B cell (primary cell): ENCODE data around the gene BMP7. TPM values are rescaled to one million over a fixed set of nuclear protein-coding genes. Genes with fewer than 3 reads are reported as not detected.

Experiments used
- ATAC-seq: fragments of 200-7000 bp; cut with Tn5 transposase; one replicate; pipeline ENCODE4 v1.10.0; 2021; ENCODE audit warnings: low read depth, mild to moderate bottlenecking, moderate number of reproducible peaks, moderate library complexity
- CTCF ChIA-PET: fragments of 350-600 bp; sonication (Branson Sonifier 250); formaldehyde crosslinking; loops from one replicate; lab custom pipeline; 2021; ENCODE audit warnings: antibody characterized with exemption, inconsistent platforms; lab: Charles Lee
- POLR2A ChIA-PET: fragments of 350-600 bp; sonication (Branson Sonifier 250); formaldehyde crosslinking; loops from one replicate; lab custom pipeline; 2021; ENCODE audit warnings: antibody characterized with exemption; lab: Charles Lee
- DNase-seq: peaks from one replicate; pipeline ENCODE4 v3.0.0; 2013
- H2AFZ ChIP-seq: 2 replicates; pipeline ENCODE4 v1.6.1; 2012; ENCODE audit warnings: mild to moderate bottlenecking, low read depth, low read length; ENCODE audit not compliant: insufficient read depth, poor library complexity, severe bottlenecking
- H3K27ac ChIP-seq, 2 donors: 1 replicate in 1 of 2; 2 replicates in 1 of 2; pipeline ENCODE4 v1.5.1; 2012 to 2013; ENCODE audit warnings: low read length in 2 of 2, mild to moderate bottlenecking in 2 of 2, moderate library complexity in 1 of 2
- H3K27me3 ChIP-seq, 4 experiments: fragments of 200-600 bp in 1 of 4; sonication (generic) in 1 of 4; replicated peaks in 1 of 4; 1 replicate in 2 of 4; 2 replicates in 2 of 4; pipeline versions ENCODE4 v1.6.1 to v1.7.0; 2013 to 2016; ENCODE audit warnings: low read length in 3 of 4, mild to moderate bottlenecking in 2 of 4, mixed read lengths in 1 of 4, moderate library complexity in 1 of 4; ENCODE audit not compliant: insufficient read depth in 4 of 4, control insufficient read depth in 3 of 4; ENCODE audit errors: control extremely low read depth in 1 of 4
- H3K36me3 ChIP-seq, 2 experiments: replicated peaks in 1 of 2; 1 replicate in 1 of 2; 2 replicates in 1 of 2; pipeline versions ENCODE4 v1.6.1 to v1.7.1; 2013; ENCODE audit warnings: low read length in 1 of 2; ENCODE audit not compliant: insufficient read depth in 2 of 2, control insufficient read depth in 1 of 2; ENCODE audit errors: control extremely low read depth in 1 of 2, extremely low read depth in 1 of 2
- H3K4me1 ChIP-seq, 2 donors: fragments of 200-600 bp in 1 of 2; sonication (generic) in 1 of 2; 1 replicate in 1 of 2; 2 replicates in 1 of 2; pipeline versions ENCODE4 v1.5.1 to v1.6.1; 2013 to 2017; ENCODE audit warnings: low read length in 2 of 2; ENCODE audit not compliant: control insufficient read depth in 2 of 2, insufficient read depth in 2 of 2
- H3K4me2 ChIP-seq: replicated peaks from 2 replicates; pipeline ENCODE3; 2012; ENCODE audit warnings: mild to moderate bottlenecking, low read depth, low read length; ENCODE audit not compliant: poor library complexity, severe bottlenecking
- H3K4me3 ChIP-seq, 5 experiments: fragments of 200-600 bp in 1 of 5; sonication (generic) in 1 of 5; 1 replicate in 3 of 5; 2 replicates in 2 of 5; pipeline versions ENCODE4 v1.5.1 to v1.7.0; 2011 to 2016; ENCODE audit warnings: low read length in 4 of 5, mild to moderate bottlenecking in 4 of 5, low read depth in 2 of 5, control low read depth in 1 of 5, moderate library complexity in 1 of 5; ENCODE audit not compliant: insufficient read depth in 1 of 5; ENCODE audit errors: control extremely low read depth in 1 of 5, extremely low read depth in 1 of 5
- H3K79me2 ChIP-seq: fragments of 200-600 bp; sonication (generic); one replicate; pipeline ENCODE4 v1.6.0; 2016; ENCODE audit warnings: low read length; ENCODE audit not compliant: control insufficient read depth, insufficient read depth
- H3K9ac ChIP-seq: fragments of 200-600 bp; sonication (generic); 2 replicates; pipeline ENCODE4 v1.6.1; 2017; ENCODE audit warnings: mild to moderate bottlenecking, low read length, moderate library complexity
- H3K9me3 ChIP-seq, 3 donors: one replicate each; pipeline versions ENCODE4 v1.6.1 to v1.7.1; 2013; ENCODE audit warnings: low read length in 2 of 3; ENCODE audit not compliant: control insufficient read depth in 2 of 3, insufficient read depth in 1 of 3; ENCODE audit errors: control extremely low read depth in 1 of 3
- H4K20me1 ChIP-seq: 2 replicates; pipeline ENCODE4 v1.6.0; 2012; ENCODE audit warnings: mild to moderate bottlenecking, low read length; ENCODE audit not compliant: insufficient read depth, control insufficient read depth, poor library complexity, severe bottlenecking
- H3K27ac Mint-ChIP-seq: one replicate; pipeline ENCODE4 v1.8.0; 2021; ENCODE audit warnings: mixed read lengths
- H3K27me3 Mint-ChIP-seq: one replicate; pipeline ENCODE4 v1.8.0; 2021; ENCODE audit warnings: mixed read lengths
- H3K4me1 Mint-ChIP-seq: one replicate; pipeline ENCODE4 v1.8.0; 2021; ENCODE audit warnings: mixed read lengths
- H3K4me3 Mint-ChIP-seq: one replicate; pipeline ENCODE4 v1.8.0; 2021; ENCODE audit warnings: mixed read lengths
- H3K9me3 Mint-ChIP-seq: one replicate; pipeline ENCODE4 v1.8.0; 2022; ENCODE audit warnings: mixed read lengths; ENCODE audit not compliant: insufficient read depth
- CTCF ChIP-seq: fragments of 200-600 bp; IDR thresholded peaks from one replicate; pipeline ENCODE4 v1.8.0; 2022; ENCODE audit warnings: antibody characterized with exemption, mild to moderate bottlenecking
- EZH2 ChIP-seq: IDR thresholded peaks from 2 replicates; pipeline ENCODE4 v1.6.1; 2012; ENCODE audit warnings: borderline replicate concordance, low read depth, mild to moderate bottlenecking, moderate library complexity, low read length; ENCODE audit not compliant: insufficient read depth, poor library complexity, severe bottlenecking
- WGBS: methylation state at CpG from one replicate; pipeline ENCODE4 v1.1.5; 2013; ENCODE audit warnings: missing lambda C conversion rate; ENCODE audit not compliant: insufficient coverage; 5-methylcytosine and 5-hydroxymethylcytosine counted together
- intact Hi-C: fragments of 100-400 bp; cut with micrococcal nuclease; formaldehyde crosslinking; loops from one replicate; pipeline ENCODE4 v1.10.0; 2022
- polyA plus RNA-seq: library from polyadenylated mRNA; depleted of rRNA; stranded (reverse); fragments of >200 nt; gene quantifications from 2 replicates; pipeline ENCODE4 v1.2.3, GENCODE V29; 2012
- total RNA-seq, 2 donors: library from RNA; stranded (reverse); fragments of 120-200 nt in 1 of 2; gene quantifications; 1 replicate in 1 of 2; 2 replicates in 1 of 2; pipeline versions ENCODE4 v1.2.3 to v1.2.4, GENCODE V29; 2013 to 2022

The BMP7 gene
- total and polyA plus RNA-seq, 2 donors (not counting 1 experiment from before 2014, with no cell fraction given): not detected

- H3K79me2 ChIP-seq: no peaks in the 10 kb centered on the region
- no peak overlapping the region for H2AFZ ChIP-seq
- no peak overlapping the region for H3K9ac ChIP-seq
- H3K27ac Mint-ChIP-seq: no peak overlapping the region
- H3K4me2 ChIP-seq: no peak overlapping the region
- no peaks in the 10 kb centered on the region for H3K4me1 Mint-ChIP-seq
- DNase-seq: no peak
- CTCF ChIA-PET: no interaction called here
- no peak for TF ChIP-seq CTCF
- TF ChIP-seq EZH2: no peak
- H3K36me3 ChIP-seq: no peaks in the 10 kb centered on the region
- H3K4me1 ChIP-seq: no peaks in the 10 kb centered on the region
- intact Hi-C loops: no loop called here
- POLR2A ChIA-PET: no interaction called here
- no peak for ATAC-seq
- no peak overlapping the region for H3K4me3 Mint-ChIP-seq
- no peak overlapping the region for H3K27ac ChIP-seq
- H3K27me3 Mint-ChIP-seq: peaks cover 32% of the 10 kb centered on the region
- H4K20me1 ChIP-seq: no peaks in the 10 kb centered on the region
- H3K4me3 ChIP-seq: no peak overlapping the region
- H3K27me3 ChIP-seq: peaks cover 0 to 7% (median 0%) of the 10 kb centered on the region in 4 experiments
- H3K9me3 ChIP-seq: no peaks in the 10 kb centered on the region
- no peaks in the 10 kb centered on the region for H3K9me3 Mint-ChIP-seq
- 82% methylated on average over 6 of the region's 8 CpGs for WGBS
Measured at GRCh38 chr20:57230247-57230646, 36.2 kb downstream of the BMP7 start.

- intact Hi-C loops: no loop called here
- no peak overlapping the region for H3K4me2 ChIP-seq
- H3K27ac ChIP-seq: no peak overlapping the region
- no peak overlapping the region for H3K4me3 ChIP-seq
- Mint-ChIP-seq H3K4me3 (no peak overlapping the region), H3K27ac (no peak overlapping the region), H3K4me1 (no peaks in the 10 kb centered on the region), H3K9me3 (no peaks in the 10 kb centered on the region), H3K27me3 (peaks cover 25% of the 10 kb centered on the region)
- ChIA-PET POLR2A (no interaction called here), CTCF (no interaction called here)
- TF ChIP-seq CTCF (no peak), EZH2 (no peak)
- H4K20me1 ChIP-seq: no peaks in the 10 kb centered on the region
- H3K9me3 ChIP-seq: peaks cover 0 to 3% (median 0%) of the 10 kb centered on the region in 3 donors
- peaks cover 0 to 7% (median 0%) of the 10 kb centered on the region in 4 experiments for H3K27me3 ChIP-seq
- no peaks in the 10 kb centered on the region for H3K79me2 ChIP-seq
- no peaks in the 10 kb centered on the region for H3K36me3 ChIP-seq
- no peak for DNase-seq
- WGBS: 38% methylated on average over 3 of the region's 4 CpGs
- no peak overlapping the region for H3K9ac ChIP-seq
- no peak overlapping the region for H2AFZ ChIP-seq
- no peaks in the 10 kb centered on the region for H3K4me1 ChIP-seq
- no peak for ATAC-seq
Measured at GRCh38 chr20:57229490-57229889, 37.0 kb downstream of the BMP7 start.
